Duodenal mucosa (tissue), 2 donors: Measurements from ENCODE around the gene TOMM7.

ENCODE experiments used
- H3K27ac ChIP-seq: one replicate; pipeline ENCODE4 v1.7.0; 2013; ENCODE audit warnings: low read depth, low read length
- H3K27me3 ChIP-seq, 2 donors: one replicate each; pipeline ENCODE4 v1.7.0; 2013; ENCODE audit warnings: low read length in 2 of 2, control low read depth in 1 of 2; ENCODE audit not compliant: insufficient read depth in 2 of 2, control insufficient read depth in 1 of 2
- H3K36me3 ChIP-seq, 2 donors: one replicate each; pipeline ENCODE4 v1.7.0; 2013; ENCODE audit warnings: low read length in 2 of 2, control low read depth in 1 of 2; ENCODE audit not compliant: insufficient read depth in 2 of 2, control insufficient read depth in 1 of 2
- H3K4me1 ChIP-seq, 2 donors: one replicate each; pipeline ENCODE4 v1.7.0; 2013; ENCODE audit warnings: low read length in 2 of 2, control low read depth in 1 of 2; ENCODE audit not compliant: insufficient read depth in 2 of 2, control insufficient read depth in 1 of 2
- H3K4me3 ChIP-seq, 2 donors: one replicate each; pipeline ENCODE4 v1.7.0; 2013; ENCODE audit warnings: low read length in 2 of 2, low read depth in 1 of 2
- H3K9ac ChIP-seq, 2 donors: one replicate each; pipeline ENCODE4 v1.7.0; 2013; ENCODE audit warnings: low read length in 2 of 2, low read depth in 1 of 2
- H3K9me3 ChIP-seq, 2 donors: one replicate each; pipeline ENCODE4 v1.7.0; 2013; ENCODE audit warnings: low read length in 2 of 2, control low read depth in 1 of 2; ENCODE audit not compliant: control insufficient read depth in 1 of 2

The TOMM7 gene

GRCh38 chr7:22826593-22826992, 3.9 kb upstream of the TOMM7 start:
- Histone ChIP-seq H3K27ac (no peak overlapping the region), H3K27me3 (no peaks in the 10 kb centered on the region), H3K9ac (no peak overlapping the region), H3K4me1 (peaks cover 5 to 12% of the 10 kb centered on the region in 2 donors), H3K4me3 (no peak overlapping the region), H3K9me3 (no peaks in the 10 kb centered on the region), H3K36me3 (no peaks in the 10 kb centered on the region)

- H3K4me1 ChIP-seq: peaks cover 5 to 25% of the 10 kb centered on the region in 2 donors
- no peaks in the 10 kb centered on the region for H3K9me3 ChIP-seq
- H3K36me3 ChIP-seq: no peaks in the 10 kb centered on the region
- H3K4me3 ChIP-seq: no peak overlapping the region
- H3K27ac ChIP-seq: no peak overlapping the region
- no peak overlapping the region for H3K9ac ChIP-seq
- H3K27me3 ChIP-seq: no peaks in the 10 kb centered on the region
Measured at GRCh38 chr7:22824760-22825159, 2.1 kb upstream of the TOMM7 start.

- no peak overlapping the region for H3K27ac ChIP-seq
- peak overlapping the region; percentile 98 to 100 for H3K4me3 ChIP-seq
- H3K9me3 ChIP-seq: no peaks in the 10 kb centered on the region
- peak overlapping the region; percentile 85 to 94 for H3K9ac ChIP-seq
- H3K27me3 ChIP-seq: no peaks in the 10 kb centered on the region
- peaks cover 5 to 27% of the 10 kb centered on the region in 2 donors for H3K4me1 ChIP-seq
- H3K36me3 ChIP-seq: peaks cover 0 to 3% of the 10 kb centered on the region in 2 donors
Measured at GRCh38 chr7:22823142-22823497, 471 bp upstream of the TOMM7 start.

- peaks cover under 1 to 11% of the 10 kb centered on the region in 2 donors for H3K36me3 ChIP-seq
- H3K9ac ChIP-seq: peak overlapping the region; percentile 85 to 94
- H3K9me3 ChIP-seq: no peaks in the 10 kb centered on the region
- H3K27ac ChIP-seq: peak overlapping the region; percentile 48
- H3K4me1 ChIP-seq: peaks cover 5 to 27% of the 10 kb centered on the region in 2 donors
- peak overlapping the region; percentile 98 to 100 for H3K4me3 ChIP-seq
- H3K27me3 ChIP-seq: no peaks in the 10 kb centered on the region
Measured at GRCh38 chr7:22821702-22822485, 755 bp downstream of the TOMM7 start.

GRCh38 chr7:22819476-22819875, 3.2 kb downstream of the TOMM7 start:
- peaks cover 5 to 27% of the 10 kb centered on the region in 2 donors for H3K4me1 ChIP-seq
- H3K4me3 ChIP-seq: no peak overlapping the region
- peaks cover 5 to 26% of the 10 kb centered on the region in 2 donors for H3K36me3 ChIP-seq

GRCh38 chr7:22814261-22815208, 8.1 kb downstream of the TOMM7 start:
- Histone ChIP-seq H3K9ac (no peak overlapping the region), H3K4me3 (no peak overlapping the region), H3K36me3 (peaks cover 14 to 44% of the 10 kb centered on the region in 2 donors), H3K9me3 (no peaks in the 10 kb centered on the region), H3K4me1 (no peaks in the 10 kb centered on the region), H3K27me3 (no peaks in the 10 kb centered on the region), H3K27ac (no peak overlapping the region)

More at GRCh38 chr7:22819476-22819875, 3.2 kb downstream of the TOMM7 start:
- Histone ChIP-seq H3K27ac (no peak overlapping the region), H3K9ac (no peak overlapping the region), H3K9me3 (no peaks in the 10 kb centered on the region), H3K27me3 (no peaks in the 10 kb centered on the region)

- no peak overlapping the region for H3K9ac ChIP-seq
- peaks cover 14 to 38% of the 10 kb centered on the region in 2 donors for H3K36me3 ChIP-seq
- H3K9me3 ChIP-seq: no peaks in the 10 kb centered on the region
- no peak overlapping the region for H3K4me3 ChIP-seq
- H3K27me3 ChIP-seq: no peaks in the 10 kb centered on the region
- no peak overlapping the region for H3K27ac ChIP-seq
- H3K4me1 ChIP-seq: no peaks in the 10 kb centered on the region
Measured at GRCh38 chr7:22812353-22812752, 10.3 kb downstream of the TOMM7 start.

GRCh38 chr7:22811746-22812280, 10.8 kb downstream of the TOMM7 start:
- Histone ChIP-seq H3K36me3 (peaks cover 12 to 32% of the 10 kb centered on the region in 2 donors), H3K27me3 (no peaks in the 10 kb centered on the region), H3K9me3 (no peaks in the 10 kb centered on the region), H3K4me3 (no peak overlapping the region), H3K27ac (no peak overlapping the region), H3K9ac (no peak overlapping the region), H3K4me1 (no peaks in the 10 kb centered on the region)

- H3K4me1 ChIP-seq: no peaks in the 10 kb centered on the region
- H3K9ac ChIP-seq: no peak overlapping the region
- no peak overlapping the region for H3K27ac ChIP-seq
- H3K4me3 ChIP-seq: no peak overlapping the region
- H3K27me3 ChIP-seq: no peaks in the 10 kb centered on the region
- H3K36me3 ChIP-seq: peaks cover 9 to 28% of the 10 kb centered on the region in 2 donors
- no peaks in the 10 kb centered on the region for H3K9me3 ChIP-seq
Measured at GRCh38 chr7:22810843-22811242, 11.8 kb downstream of the TOMM7 start.
